PC-9 (cell line): ENCODE measurements around the gene MICAL2.

ENCODE experiments used
- EZH2 ChIP-seq: fragments of 200-600 bp; sonication (generic); IDR thresholded peaks from 2 replicates; pipeline ENCODE4 v1.8.0; 2017; ENCODE audit warnings: antibody characterized with exemption, low read depth
- TF ChIP-seq, protein P1 (sequence below): fragments of 200-600 bp; sonication (generic); conservative IDR thresholded peaks from 2 replicates; pipeline ENCODE4 v1.6.1; 2017; ENCODE audit warnings: mixed run types, antibody characterized with exemption, mild to moderate bottlenecking, moderate library complexity

DNA sequence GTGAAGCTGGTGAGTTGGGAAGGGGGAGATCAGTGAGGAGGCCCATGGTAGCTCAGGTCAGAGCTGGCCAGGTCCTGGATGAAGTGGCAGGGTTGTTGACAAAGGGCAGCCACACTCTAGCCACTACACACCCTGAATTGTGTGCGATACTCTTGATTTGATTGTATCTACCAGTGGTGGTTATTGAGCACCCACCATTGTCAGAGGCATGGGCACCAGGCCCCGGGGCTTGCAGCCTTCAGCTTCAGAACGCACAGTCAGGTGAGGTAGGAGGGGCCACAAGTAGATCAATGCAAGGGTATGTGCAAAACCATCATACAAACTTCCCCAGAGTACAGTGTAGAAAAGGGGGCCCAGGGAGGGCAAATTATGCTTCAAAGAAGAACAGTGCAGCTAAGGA, 38.1 kb downstream of the MICAL2 start:
- no peak for TF ChIP-seq EZH2
- TF ChIP-seq, protein P1, sequence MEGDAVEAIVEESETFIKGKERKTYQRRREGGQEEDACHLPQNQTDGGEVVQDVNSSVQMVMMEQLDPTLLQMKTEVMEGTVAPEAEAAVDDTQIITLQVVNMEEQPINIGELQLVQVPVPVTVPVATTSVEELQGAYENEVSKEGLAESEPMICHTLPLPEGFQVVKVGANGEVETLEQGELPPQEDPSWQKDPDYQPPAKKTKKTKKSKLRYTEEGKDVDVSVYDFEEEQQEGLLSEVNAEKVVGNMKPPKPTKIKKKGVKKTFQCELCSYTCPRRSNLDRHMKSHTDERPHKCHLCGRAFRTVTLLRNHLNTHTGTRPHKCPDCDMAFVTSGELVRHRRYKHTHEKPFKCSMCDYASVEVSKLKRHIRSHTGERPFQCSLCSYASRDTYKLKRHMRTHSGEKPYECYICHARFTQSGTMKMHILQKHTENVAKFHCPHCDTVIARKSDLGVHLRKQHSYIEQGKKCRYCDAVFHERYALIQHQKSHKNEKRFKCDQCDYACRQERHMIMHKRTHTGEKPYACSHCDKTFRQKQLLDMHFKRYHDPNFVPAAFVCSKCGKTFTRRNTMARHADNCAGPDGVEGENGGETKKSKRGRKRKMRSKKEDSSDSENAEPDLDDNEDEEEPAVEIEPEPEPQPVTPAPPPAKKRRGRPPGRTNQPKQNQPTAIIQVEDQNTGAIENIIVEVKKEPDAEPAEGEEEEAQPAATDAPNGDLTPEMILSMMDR, result no peak
